Osteoblast (primary cell): ENCODE measurements around the gene CAB39L. TPM values are rescaled to one million over a fixed set of nuclear protein-coding genes. Genes with fewer than 3 reads are reported as not detected.

Experiments
- DNase-seq: peaks from one replicate; pipeline ENCODE4 v3.0.0; 2011; ENCODE audit warnings: low spot score, mixed read lengths; ENCODE audit not compliant: insufficient read length; ENCODE audit errors: missing footprints
- H2AFZ ChIP-seq: 2 replicates; pipeline ENCODE4 v1.6.0; 2011; ENCODE audit warnings: mild to moderate bottlenecking, low read length
- H3K27ac ChIP-seq: 2 replicates; pipeline ENCODE4 v1.5.1; 2011; ENCODE audit warnings: mild to moderate bottlenecking, low read depth, low read length, moderate library complexity
- H3K27me3 ChIP-seq: 2 replicates; pipeline ENCODE4 v1.6.0; 2012; ENCODE audit warnings: mild to moderate bottlenecking, control low read depth, inconsistent platforms, low read length, moderate library complexity; ENCODE audit not compliant: insufficient read depth
- H3K36me3 ChIP-seq: 2 replicates; pipeline ENCODE4 v1.5.1; 2011; ENCODE audit warnings: mild to moderate bottlenecking, low read length, control low read depth, moderate library complexity; ENCODE audit not compliant: insufficient read depth
- H3K4me1 ChIP-seq: 2 replicates; pipeline ENCODE4 v1.5.1; 2011; ENCODE audit warnings: mild to moderate bottlenecking, low read length, control low read depth, moderate library complexity; ENCODE audit not compliant: insufficient read depth
- H3K4me2 ChIP-seq: 2 replicates; pipeline ENCODE4 v1.6.0; 2011; ENCODE audit warnings: mild to moderate bottlenecking, low read length; ENCODE audit not compliant: insufficient read depth
- H3K4me3 ChIP-seq: fragments of 200-600 bp; sonication (generic); 3 replicates; pipeline ENCODE4 v1.5.1; 2012; ENCODE audit warnings: mild to moderate bottlenecking, low read length, inconsistent platforms; ENCODE audit not compliant: insufficient read depth
- H3K79me2 ChIP-seq: 2 replicates; pipeline ENCODE4 v1.6.0; 2012; ENCODE audit warnings: mild to moderate bottlenecking, low read length, control low read depth, inconsistent platforms; ENCODE audit not compliant: insufficient read depth
- H3K9me3 ChIP-seq: 2 replicates; pipeline ENCODE4 v1.5.1; 2011; ENCODE audit warnings: low read depth, low read length, control low read depth
- H4K20me1 ChIP-seq: 2 replicates; pipeline ENCODE4 v1.6.0; 2012; ENCODE audit warnings: mild to moderate bottlenecking, low read length, control low read depth; ENCODE audit not compliant: insufficient read depth
- total RNA-seq: library from RNA; depleted of rRNA; stranded (reverse); fragments of >200 nt; gene quantifications from 2 replicates; pipeline ENCODE4 v1.2.3, GENCODE V29; 2012
- TF ChIP-seq, protein P1 (sequence below): IDR thresholded peaks from 2 replicates; pipeline ENCODE4 v1.5.1; 2011; ENCODE audit warnings: mild to moderate bottlenecking, low read depth, low read length, moderate library complexity; ENCODE audit errors: extremely low read depth

CAB39L gene
- 12.3 and 15.6 TPM in 2 replicates for total RNA-seq

DNA sequence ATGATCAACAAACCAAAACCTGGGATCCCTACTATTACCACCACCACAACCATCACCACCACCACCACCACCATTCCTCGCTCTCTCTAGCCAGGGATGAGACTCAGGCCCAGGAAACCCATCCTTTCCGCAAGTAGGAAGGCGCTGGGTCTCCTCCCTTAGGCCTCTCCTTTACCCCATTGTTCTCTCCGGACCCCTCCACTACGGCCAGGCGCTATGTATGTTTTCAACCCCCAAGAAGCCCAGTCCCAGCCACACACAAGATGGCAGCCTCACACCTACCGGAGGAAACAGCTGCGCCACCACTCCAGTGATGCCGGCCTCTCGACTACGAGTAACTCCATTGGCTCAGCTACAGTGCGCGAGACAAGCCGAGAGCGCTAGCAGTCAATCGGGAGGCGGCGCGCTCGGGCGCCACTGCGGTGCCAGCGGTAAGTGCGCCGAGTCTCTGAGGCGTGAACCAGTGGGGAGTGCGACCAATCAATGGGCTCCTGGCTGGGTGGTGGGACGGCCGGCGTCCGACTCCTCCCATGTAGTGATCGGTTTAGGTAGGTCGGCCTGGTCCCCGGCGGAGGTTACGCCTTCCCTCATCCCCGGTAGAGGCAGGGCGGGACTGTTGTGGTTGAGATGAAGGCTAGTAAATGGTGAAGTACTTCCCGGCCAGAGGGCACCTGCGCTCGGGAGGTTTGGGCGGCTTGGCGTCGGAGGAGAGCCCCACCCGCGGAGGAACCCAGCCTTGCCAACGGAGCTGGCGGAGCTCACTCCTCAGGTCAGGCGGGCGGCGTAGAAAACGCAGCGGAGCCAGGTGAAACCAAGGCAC lies at the start of gene CAB39L, which contains the start of gene SETDB2:
Gene CAB39L (minus strand): TSS at position 361 of the 820 bp plus-strand sequence. CDS start 61,154 bp downstream, outside the sequence.
Gene SETDB2 (plus strand): TSS at position 571 of the 820 bp plus-strand sequence. CDS start 7,620 bp downstream, outside the sequence.
- peak within 1 kb of the TSS; percentile 95 for H2AFZ ChIP-seq
- H3K36me3 ChIP-seq = no peaks in the 10 kb centered on the region
- H3K27ac ChIP-seq = peak within 1 kb of the TSS; percentile 86
- H3K4me1 ChIP-seq = peaks cover 13% of the 10 kb centered on the region
- TF ChIP-seq, protein P1, sequence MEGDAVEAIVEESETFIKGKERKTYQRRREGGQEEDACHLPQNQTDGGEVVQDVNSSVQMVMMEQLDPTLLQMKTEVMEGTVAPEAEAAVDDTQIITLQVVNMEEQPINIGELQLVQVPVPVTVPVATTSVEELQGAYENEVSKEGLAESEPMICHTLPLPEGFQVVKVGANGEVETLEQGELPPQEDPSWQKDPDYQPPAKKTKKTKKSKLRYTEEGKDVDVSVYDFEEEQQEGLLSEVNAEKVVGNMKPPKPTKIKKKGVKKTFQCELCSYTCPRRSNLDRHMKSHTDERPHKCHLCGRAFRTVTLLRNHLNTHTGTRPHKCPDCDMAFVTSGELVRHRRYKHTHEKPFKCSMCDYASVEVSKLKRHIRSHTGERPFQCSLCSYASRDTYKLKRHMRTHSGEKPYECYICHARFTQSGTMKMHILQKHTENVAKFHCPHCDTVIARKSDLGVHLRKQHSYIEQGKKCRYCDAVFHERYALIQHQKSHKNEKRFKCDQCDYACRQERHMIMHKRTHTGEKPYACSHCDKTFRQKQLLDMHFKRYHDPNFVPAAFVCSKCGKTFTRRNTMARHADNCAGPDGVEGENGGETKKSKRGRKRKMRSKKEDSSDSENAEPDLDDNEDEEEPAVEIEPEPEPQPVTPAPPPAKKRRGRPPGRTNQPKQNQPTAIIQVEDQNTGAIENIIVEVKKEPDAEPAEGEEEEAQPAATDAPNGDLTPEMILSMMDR = peak; percentile 25
- no peaks in the 10 kb centered on the region for H3K27me3 ChIP-seq
- peaks cover 30% of the 10 kb centered on the region for H3K79me2 ChIP-seq
- DNase-seq = peak; percentile 96
- no peaks in the 10 kb centered on the region for H3K9me3 ChIP-seq
- peak within 1 kb of the TSS; percentile 83 for H3K4me2 ChIP-seq
- H3K4me3 ChIP-seq = peak within 1 kb of the TSS; percentile 82
- no peaks in the 10 kb centered on the region for H4K20me1 ChIP-seq

GRCh38 chr13:49488563-49488962 lies 44.7 kb upstream of the CAB39L start:
- Histone ChIP-seq H4K20me1 (no peaks in the 10 kb centered on the region), H3K36me3 (no peaks in the 10 kb centered on the region), H3K79me2 (no peaks in the 10 kb centered on the region), H2AFZ (no peak overlapping the region), H3K4me2 (no peak overlapping the region), H3K27ac (no peak overlapping the region), H3K27me3 (no peaks in the 10 kb centered on the region), H3K4me1 (no peaks in the 10 kb centered on the region), H3K9me3 (no peaks in the 10 kb centered on the region), H3K4me3 (no peak overlapping the region)
- TF ChIP-seq, protein P1 = no peak
- no peak for DNase-seq

GRCh38 chr13:49481788-49482187 lies 37.9 kb upstream of the CAB39L start:
- DNase-seq = no peak
- no peak overlapping the region for H3K4me2 ChIP-seq
- no peak overlapping the region for H3K27ac ChIP-seq
- no peaks in the 10 kb centered on the region for H3K79me2 ChIP-seq
- TF ChIP-seq, protein P1 = no peak
- no peak overlapping the region for H2AFZ ChIP-seq
- no peaks in the 10 kb centered on the region for H3K9me3 ChIP-seq
- no peaks in the 10 kb centered on the region for H4K20me1 ChIP-seq
- H3K4me1 ChIP-seq = no peaks in the 10 kb centered on the region
- peaks cover 5% of the 10 kb centered on the region for H3K36me3 ChIP-seq
- no peak overlapping the region for H3K4me3 ChIP-seq
- H3K27me3 ChIP-seq = no peaks in the 10 kb centered on the region

DNA sequence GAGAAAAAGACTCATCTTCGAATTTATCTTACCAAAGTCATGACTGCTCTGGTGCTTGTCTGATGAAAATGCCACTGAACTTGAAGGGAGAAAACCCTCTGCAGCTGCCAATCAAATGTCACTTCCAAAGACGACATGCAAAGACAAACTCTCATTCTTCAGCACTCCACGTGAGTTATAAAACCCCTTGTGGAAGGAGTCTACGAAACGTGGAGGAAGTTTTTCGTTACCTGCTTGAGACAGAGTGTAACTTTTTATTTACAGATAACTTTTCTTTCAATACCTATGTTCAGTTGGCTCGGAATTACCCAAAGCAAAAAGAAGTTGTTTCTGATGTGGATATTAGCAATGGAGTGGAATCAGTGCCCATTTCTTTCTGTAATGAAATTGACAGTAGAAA lies 32.7 kb upstream of the CAB39L start:
- Histone ChIP-seq H3K4me2 (no peak overlapping the region), H3K4me3 (no peak overlapping the region), H3K27ac (no peak overlapping the region), H3K27me3 (no peaks in the 10 kb centered on the region), H3K4me1 (no peaks in the 10 kb centered on the region), H2AFZ (no peak overlapping the region), H3K79me2 (no peaks in the 10 kb centered on the region), H3K9me3 (no peaks in the 10 kb centered on the region), H3K36me3 (peaks cover 13% of the 10 kb centered on the region), H4K20me1 (no peaks in the 10 kb centered on the region)
- no peak for DNase-seq
- TF ChIP-seq, protein P1 = no peak
